NCI-H1417 treated with DMSO at 0.1 percent for 48 hours (cell line): Measurements from ENCODE around the gene RDH12.

ENCODE experiments used
- DNase-seq: peaks from one replicate; lab custom pipeline; 2025; lab: John Stamatoyannopoulos, UW

Gene RDH12

GRCh38 chr14:67749341-67750084 is 47.8 kb downstream of the RDH12 start:
- DNase-seq, result no peak

GRCh38 chr14:67756496-67756895 is 54.8 kb downstream of the RDH12 start:
- no peak for DNase-seq

- no peak for DNase-seq
Measured at GRCh38 chr14:67757175-67757574, 55.5 kb downstream of the RDH12 start.

- DNase-seq, result no peak
Measured at GRCh38 chr14:67759916-67760315, 58.2 kb downstream of the RDH12 start.

GRCh38 chr14:67762051-67762450 is 60.4 kb downstream of the RDH12 start:
- DNase-seq, result no peak

GRCh38 chr14:67763158-67763822 is 61.6 kb downstream of the RDH12 start:
- DNase-seq, result no peak

GRCh38 chr14:67764496-67764895 is 62.8 kb downstream of the RDH12 start:
- no peak for DNase-seq

GRCh38 chr14:67765192-67765834 is 63.6 kb downstream of the RDH12 start:
- no peak for DNase-seq

- no peak for DNase-seq
Measured at GRCh38 chr14:67766035-67766680, 64.5 kb downstream of the RDH12 start.

GRCh38 chr14:67768219-67768618 is 66.5 kb downstream of the RDH12 start:
- no peak for DNase-seq

GRCh38 chr14:67773844-67774377 is 72.2 kb downstream of the RDH12 start:
- DNase-seq, result no peak

- DNase-seq, result no peak
Measured at GRCh38 chr14:67776653-67777322, 75.1 kb downstream of the RDH12 start.

- no peak for DNase-seq
Measured at GRCh38 chr14:67778792-67779191, 77.1 kb downstream of the RDH12 start.

GRCh38 chr14:67782090-67782489 is 80.4 kb downstream of the RDH12 start:
- DNase-seq, result no peak
